GM18505 (cell line): ENCODE data around the gene PARD3.

Experiments used
- ATAC-seq: cut with Tn5 transposase; IDR thresholded peaks from one replicate; pipeline ENCODE4 v1.9.1; 2021; ENCODE audit not compliant: unreplicated experiment
- POLR2A ChIP-seq: IDR thresholded peaks from 4 replicates; pipeline ENCODE4 v1.6.1; 2011; ENCODE audit warnings: borderline replicate concordance; ENCODE audit not compliant: insufficient read depth, insufficient read length; ENCODE audit errors: extremely low read depth

PARD3 gene

DNA sequence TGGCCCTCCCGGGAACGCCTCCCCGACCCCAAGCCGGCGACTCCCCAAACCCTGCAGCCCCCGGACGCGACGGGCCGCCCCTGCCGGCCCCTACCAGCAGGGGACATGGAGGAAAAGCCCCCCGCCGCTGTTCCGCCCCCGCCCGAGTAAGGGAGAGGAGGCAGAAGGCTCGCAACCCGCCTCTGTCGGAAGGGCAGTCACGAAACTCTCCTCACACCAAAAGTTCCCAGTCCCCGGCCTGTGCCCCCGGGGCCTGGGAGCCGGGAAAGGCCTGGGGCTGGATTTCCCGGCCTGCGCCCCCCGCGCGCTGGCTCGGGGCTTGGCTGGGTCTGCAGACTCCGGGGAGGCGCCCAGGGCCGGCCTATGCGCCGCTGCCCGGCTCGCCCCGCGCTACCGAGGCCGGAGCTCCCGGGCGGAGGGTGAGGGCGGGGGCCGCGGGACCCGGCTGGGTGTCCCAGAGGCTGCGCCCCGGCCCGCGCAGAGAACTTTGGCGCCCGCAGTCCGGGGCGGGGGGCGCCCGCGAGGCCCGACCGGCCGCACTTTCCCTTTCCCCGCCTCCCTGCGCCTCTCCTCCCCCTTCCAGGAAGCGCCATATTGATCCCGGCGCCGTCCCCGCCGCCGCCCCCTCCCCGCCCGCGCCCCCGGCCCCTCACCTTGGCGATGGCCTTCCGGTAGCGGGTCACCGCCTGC lies 728 bp downstream of the PARD3 start:
- ATAC-seq: peak; percentile 35
- no peak for TF ChIP-seq POLR2A

DNA sequence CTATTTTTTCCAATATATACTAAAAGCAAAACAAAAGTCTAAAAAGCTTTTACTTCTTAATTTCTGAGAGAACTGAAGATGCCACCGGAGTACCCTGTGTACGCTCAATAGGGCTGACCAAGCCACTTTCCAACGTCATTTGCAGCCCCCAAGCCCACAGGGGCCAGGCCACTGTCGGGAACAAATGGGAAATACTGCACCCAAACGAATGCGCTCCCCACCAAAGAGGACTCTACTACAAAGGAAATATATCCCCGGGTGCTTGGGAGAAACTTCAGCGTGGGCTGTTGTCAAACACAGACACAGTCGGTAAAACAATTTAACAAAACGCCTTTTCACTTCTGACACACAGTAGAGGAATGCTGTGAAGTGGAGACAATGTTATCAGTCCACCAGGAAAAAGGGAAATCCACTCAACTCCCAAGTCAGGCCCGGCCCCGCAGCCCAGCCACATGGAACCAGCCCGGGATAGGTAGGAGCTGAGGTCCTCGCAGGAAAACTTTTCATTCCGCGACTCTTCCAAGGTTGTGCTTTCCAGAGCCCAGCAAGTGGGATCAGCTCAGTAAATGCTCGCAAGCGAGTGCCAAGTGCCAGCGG lies 1.4 kb downstream of the PARD3 start:
- TF ChIP-seq POLR2A: no peak
- no peak for ATAC-seq

DNA sequence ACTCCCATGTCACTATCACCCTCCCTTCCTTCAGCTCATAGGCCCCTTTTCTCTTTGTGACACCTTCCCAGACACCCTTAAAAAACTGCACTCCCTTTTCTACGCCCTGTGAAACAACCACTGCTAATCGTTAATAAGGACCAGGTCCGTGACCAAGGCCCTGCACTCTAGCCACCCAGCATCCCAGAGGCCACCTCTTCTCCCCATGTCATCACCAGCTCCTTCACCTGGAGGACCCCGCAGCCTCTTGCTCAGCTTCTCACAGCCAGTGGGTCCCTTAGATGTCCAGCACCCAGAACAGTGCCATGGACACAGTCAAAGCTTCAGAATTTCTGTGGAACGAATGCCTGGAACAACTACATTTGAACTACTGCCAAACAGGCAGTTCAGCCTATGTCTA lies 2.3 kb downstream of the PARD3 start:
- ATAC-seq: no peak
- no peak for TF ChIP-seq POLR2A

DNA sequence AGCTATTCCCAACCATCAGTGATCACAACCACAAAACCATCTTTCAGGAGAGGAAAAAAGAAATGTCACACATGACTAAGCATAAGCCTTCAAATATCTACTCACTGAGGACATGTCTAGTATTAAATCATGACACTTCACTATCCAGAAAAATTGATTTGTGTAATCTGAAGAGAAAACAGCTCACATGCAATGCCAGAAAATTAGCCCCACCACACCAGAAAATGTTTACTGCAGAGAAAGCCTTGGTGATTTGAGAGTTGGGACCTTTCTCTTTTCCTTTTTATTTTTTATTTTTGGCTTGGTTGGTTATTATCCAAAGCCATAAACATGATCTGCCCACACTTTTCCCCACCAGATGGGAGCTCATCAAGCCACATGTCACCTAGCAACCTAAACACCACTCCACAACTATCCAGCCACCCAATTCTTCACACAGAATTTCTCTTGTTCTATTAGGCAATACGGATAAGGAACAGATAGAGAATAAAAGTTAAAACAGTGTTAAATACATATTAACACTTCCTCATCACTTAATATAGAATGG lies 3.1 kb downstream of the PARD3 start:
- TF ChIP-seq POLR2A: no peak

DNA sequence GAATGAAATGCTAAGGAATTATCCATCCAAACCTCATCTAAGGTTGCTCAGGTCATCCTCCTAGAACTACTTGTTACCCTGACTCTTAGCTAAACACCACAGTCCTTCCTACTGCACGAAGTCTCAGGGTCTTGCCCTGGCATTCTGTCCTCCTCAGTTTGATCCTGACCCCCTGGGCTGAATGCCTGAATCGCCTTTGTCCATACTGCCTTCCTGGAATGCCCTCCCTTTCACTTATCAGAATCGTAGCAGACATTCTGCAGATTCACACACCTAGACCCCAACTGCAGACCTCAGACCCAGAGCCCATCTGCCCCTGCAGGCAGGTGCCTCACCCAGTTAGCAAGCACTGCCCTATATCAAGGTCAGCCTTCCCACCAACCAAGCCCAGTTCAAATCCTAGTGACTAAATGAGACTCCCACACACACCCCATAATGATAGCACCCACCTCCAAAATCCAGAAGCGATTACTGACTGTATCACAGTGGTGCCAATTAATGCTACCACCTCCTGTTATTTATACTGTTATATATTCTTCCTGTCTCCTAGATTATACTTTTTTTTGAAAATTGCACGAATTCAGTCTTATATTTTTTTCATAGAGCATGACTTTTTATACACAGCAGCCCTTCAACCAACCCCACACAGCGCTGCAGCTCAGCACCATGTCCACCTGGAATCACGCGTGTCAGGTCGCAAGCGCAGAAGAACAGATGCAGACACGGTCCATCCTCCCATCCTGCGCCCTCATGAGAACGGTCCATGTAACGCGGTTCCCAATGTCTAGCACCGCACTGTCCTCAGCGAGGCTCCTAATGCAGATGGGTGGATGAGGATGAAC lies 3.7 kb downstream of the PARD3 start:
- ATAC-seq: no peak
- no peak for TF ChIP-seq POLR2A

More for the DNA sequence above, 3.1 kb downstream of the PARD3 start:
- ATAC-seq: no peak

DNA sequence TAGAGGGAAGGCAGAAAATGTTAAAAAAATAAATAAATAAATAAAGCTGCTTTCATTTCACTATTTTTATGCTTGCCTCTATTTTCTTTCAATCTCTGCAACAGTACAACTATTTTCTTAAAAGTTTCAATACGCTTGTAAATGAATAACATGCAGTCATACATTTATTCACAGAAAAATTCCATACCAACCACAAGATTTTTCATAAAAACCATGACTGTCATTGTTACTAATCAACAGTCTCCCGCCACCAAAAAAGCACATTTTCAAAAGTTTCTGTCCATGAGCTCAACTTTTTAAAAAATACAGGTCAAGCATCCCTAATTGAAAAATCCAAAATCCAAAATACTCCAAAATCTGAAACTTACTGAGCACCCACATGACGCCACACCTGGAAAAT lies 5.3 kb downstream of the PARD3 start:
- TF ChIP-seq POLR2A: no peak
- no peak for ATAC-seq

DNA sequence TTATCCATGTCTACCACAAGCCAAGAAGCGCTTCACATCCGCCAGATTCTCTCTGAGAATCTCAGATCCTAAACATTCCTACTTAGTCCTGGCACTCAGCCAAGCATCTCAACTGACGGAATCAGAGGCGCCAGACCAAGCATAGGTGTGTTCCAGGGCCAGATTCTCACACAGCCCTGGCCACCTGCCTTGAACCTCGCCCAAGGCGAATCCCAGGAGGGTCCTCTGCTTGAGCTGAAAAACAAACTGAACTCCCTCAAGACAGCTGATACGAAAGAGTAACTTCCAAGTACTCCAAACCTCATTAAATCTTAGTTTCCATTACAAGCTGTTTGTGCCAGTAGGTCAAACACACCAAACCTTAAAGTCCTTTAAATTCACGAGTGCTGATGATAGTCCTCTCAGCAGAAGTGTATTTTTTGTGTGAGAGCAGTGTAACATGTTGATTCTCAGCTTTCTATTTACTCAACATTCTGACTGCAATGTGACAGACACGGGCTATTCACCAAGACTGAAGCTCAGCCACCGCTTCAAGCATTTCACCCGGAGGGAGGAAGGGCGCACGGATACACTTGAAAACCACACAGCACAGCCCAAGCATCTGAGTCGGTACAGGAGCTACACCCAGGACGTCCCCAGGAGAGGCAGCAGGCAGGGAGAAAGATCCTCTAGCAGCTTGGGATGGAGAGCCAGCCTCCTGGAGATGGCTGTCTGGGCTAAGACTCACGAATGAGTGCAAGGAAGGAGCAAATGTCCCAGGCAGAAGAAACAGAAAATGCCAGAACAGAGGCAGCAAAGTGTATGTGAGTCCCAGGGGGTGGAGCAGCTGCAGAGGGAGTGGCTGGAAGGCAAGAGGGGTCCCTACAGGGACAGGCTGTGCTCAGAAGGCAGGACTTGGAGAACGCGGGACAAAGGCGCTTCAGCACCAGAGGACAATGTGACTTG lies 6.0 kb downstream of the PARD3 start:
- no peak for ATAC-seq

DNA sequence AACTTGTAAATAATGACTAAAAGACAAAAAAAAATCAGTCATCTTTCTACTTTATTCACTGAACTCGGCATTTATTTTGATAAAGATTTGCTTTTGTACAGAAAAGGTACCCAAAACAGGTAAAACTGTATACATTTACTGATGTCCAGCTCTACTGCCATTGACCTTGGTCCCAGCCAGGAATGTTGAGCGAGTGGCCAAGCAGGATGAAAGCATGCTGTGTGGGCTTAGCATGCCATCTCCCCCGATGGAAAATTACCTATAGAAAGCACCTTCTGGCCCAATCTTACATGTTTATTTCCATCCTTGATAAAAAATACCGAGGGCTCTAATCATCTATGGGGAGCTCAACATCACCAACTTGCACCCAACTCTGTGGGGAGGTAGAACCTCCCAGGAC lies 6.8 kb downstream of the PARD3 start:
- TF ChIP-seq POLR2A: no peak
- no peak for ATAC-seq

More for the DNA sequence above, 6.0 kb downstream of the PARD3 start:
- TF ChIP-seq POLR2A: no peak

DNA sequence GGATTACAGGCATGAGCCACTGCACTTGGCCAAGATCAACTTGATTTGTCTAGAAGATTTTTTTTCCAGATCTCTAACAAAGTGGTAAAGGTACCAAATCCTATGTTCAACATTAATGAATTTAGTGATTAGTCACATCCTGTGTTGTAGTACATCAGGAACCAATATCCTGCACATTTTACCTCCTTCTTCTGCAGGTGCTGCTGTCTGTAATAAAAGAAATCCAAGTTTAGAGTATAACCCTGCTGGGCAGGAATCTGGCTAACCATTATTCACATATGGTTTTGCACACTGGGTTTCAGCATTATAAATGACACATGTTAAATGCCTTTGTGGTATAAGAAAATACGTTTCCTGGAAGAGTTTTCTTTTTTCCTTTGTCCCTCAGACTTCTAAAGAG lies 10.8 kb downstream of the PARD3 start:
- no peak for ATAC-seq
- TF ChIP-seq POLR2A: no peak

DNA sequence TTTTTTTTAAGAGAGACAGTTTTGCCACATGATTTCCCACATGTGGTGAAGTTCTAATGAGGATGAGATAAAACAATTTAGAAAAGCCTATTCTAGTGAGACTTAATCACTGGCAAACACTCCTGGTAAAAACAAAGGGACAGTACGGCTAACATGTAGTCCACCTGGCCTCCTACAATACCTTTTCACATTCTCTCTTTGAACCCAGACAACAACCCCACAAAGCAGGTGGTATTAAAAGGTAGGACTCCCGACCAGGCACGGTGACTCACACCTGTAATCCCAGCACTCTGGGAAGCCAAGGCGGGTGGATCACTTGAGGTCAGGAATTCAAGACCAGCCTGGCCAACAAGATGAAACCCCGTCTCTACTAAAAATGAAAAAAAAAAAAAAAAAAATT lies 12.4 kb downstream of the PARD3 start:
- no peak for ATAC-seq
- no peak for TF ChIP-seq POLR2A

DNA sequence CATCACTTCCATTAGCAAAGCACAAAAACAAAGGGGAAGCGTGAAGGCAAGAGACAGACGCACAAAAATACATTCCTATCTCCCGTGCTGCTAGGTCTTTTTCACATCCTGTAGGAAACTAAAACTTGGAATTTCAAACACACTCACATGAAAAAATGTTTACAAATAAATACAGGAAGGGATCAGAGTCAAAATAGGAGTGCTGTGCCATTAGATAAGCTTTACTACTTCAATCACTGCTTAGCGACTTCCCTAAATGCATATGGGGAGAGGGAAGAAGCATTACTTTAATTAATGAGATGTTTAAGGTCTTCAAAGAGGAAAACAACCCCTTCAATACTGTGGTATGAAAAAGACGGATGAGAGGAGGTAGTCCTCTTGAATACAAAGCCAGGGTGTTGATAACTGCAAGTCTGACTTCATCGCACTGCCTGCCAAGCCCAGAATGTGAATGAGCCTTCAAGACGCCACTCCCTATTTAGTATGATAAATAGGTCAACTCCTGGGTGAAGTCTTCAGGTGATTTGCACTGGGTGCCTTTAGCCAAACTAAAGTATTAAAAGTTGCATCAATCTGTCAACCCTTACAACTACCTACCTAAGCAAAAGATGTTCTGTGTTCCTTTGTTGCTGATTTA lies 13.9 kb downstream of the PARD3 start:
- no peak for ATAC-seq
- no peak for TF ChIP-seq POLR2A

DNA sequence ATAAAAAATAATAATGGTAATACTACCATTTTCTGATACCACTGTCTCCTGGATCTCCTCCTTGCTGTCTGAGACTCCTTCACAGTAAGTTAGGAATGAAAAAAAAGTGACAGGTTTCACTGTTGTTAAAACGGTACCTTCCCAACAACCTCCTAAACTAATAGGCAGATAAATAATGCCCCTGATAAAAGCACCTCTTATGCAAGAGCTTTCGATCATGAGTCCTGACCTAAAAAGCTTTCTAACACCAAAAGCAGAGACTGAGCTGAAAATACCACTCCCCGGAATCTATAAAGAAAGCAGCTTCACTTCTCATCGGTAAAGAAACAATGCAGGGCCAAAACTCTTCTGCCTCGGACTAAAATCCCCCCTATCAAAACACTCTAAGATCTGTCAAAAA lies 14.5 kb downstream of the PARD3 start:
- no peak for TF ChIP-seq POLR2A
- ATAC-seq: no peak

DNA sequence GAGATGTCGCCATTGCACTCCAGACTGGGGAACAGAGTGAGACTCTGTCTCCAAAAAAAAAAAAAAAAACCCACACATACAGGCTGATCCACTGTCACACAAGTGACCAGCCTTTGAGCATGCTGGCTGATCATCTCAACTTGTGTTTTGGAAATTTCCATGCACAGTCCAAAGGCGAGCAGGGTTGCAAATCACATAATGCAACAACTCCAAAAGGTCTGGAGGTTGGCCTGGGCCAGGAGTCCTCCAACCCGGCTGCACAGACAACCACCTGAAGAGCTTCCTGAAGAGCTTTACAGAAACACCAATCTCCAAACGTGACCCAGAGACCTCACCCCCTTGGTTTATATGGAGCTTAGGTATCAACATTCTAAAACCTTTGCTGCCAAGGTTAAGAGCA lies 16.4 kb downstream of the PARD3 start:
- ATAC-seq: no peak
- no peak for TF ChIP-seq POLR2A

DNA sequence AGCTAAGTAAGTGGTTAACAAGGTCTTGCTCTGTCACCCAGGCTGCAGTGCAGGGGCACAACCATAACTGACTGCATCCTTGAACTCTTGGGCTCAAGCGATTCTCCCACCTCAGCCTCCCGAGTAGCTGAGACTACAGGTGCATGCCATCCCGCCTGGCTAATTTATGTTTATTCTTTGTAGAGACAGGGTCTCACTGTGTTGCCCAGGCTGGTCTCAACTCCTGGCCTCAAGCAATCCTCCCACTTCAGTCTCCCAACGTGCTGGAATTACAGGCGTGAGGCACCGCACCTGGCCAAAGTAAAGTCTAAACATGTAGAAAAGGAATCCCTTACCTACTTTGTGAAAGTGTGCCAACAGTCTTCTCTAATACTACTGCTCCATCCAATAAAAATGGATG lies 17.9 kb downstream of the PARD3 start:
- ATAC-seq: no peak
- no peak for TF ChIP-seq POLR2A
